SU-DHL-6 (cell line): ENCODE results near the gene P2RY12.

ENCODE experiments used
- EZH2phosphoT487 ChIP-seq: fragments of 200-600 bp; sonication (generic), shearing (Covaris generic); conservative IDR thresholded peaks from 2 replicates; pipeline ENCODE4 v1.6.1; 2018; ENCODE audit warnings: mild to moderate bottlenecking, antibody characterized with exemption, low read length, moderate library complexity, mixed read lengths
- TF ChIP-seq, protein P1 (sequence below): fragments of 200-600 bp; sonication (generic); IDR thresholded peaks from one replicate; pipeline ENCODE4 v1.5.1; 2017; ENCODE audit warnings: antibody characterized with exemption, mild to moderate bottlenecking, low read length, moderate library complexity; ENCODE audit not compliant: insufficient read depth, poor library complexity, severe bottlenecking

DNA sequence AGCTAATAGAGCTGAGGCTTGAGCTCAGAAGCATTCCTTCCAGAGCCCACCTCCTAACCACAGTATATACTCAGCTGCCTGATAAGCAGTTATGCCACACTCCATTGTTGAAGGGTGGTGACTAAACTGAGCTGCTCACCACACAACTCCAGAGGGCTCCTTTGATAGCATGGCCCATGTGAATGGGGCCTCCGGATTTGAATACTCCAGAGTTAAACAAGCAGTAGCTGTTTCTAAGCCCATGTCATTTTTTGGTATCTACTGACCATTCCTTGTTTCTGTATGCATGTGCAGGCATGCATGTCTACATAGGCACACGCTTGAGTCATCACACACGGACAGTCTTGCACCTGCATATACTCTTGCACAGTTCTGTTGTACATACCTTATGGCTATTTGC lies 47.4 kb upstream of the P2RY12 start:
- TF ChIP-seq, protein P1, sequence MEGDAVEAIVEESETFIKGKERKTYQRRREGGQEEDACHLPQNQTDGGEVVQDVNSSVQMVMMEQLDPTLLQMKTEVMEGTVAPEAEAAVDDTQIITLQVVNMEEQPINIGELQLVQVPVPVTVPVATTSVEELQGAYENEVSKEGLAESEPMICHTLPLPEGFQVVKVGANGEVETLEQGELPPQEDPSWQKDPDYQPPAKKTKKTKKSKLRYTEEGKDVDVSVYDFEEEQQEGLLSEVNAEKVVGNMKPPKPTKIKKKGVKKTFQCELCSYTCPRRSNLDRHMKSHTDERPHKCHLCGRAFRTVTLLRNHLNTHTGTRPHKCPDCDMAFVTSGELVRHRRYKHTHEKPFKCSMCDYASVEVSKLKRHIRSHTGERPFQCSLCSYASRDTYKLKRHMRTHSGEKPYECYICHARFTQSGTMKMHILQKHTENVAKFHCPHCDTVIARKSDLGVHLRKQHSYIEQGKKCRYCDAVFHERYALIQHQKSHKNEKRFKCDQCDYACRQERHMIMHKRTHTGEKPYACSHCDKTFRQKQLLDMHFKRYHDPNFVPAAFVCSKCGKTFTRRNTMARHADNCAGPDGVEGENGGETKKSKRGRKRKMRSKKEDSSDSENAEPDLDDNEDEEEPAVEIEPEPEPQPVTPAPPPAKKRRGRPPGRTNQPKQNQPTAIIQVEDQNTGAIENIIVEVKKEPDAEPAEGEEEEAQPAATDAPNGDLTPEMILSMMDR: no peak
- TF ChIP-seq EZH2phosphoT487: no peak
